BJ (cell line): ENCODE measurements around the gene SLC16A12. TPM values are rescaled to one million over a fixed set of nuclear protein-coding genes. Genes with fewer than 3 reads are reported as not detected.

Experiments
- CTCF ChIA-PET: fragments of 350-600 bp; formaldehyde crosslinking; extraction: SDS; loops from one replicate; lab custom pipeline; 2021; ENCODE audit warnings: antibody characterized with exemption, inconsistent platforms; lab: Yijun Ruan, JAX
- POLR2A ChIA-PET: fragments of 300-600 bp; sonication (Branson Sonifier 250); formaldehyde crosslinking; extraction: SDS; loops from one replicate; lab custom pipeline; 2021; ENCODE audit warnings: antibody characterized with exemption; lab: Charles Lee
- DNase-seq: peaks from one replicate; pipeline ENCODE4 v3.0.0-alpha.2; 2011; ENCODE audit warnings: low read depth
- H3K27me3 ChIP-seq: 2 replicates; pipeline ENCODE4 v1.6.0; 2011; ENCODE audit warnings: low read length; ENCODE audit not compliant: control insufficient read depth, insufficient read depth
- H3K36me3 ChIP-seq: 2 replicates; pipeline ENCODE4 v1.5.1; 2011; ENCODE audit warnings: low read length; ENCODE audit not compliant: control insufficient read depth, insufficient read depth
- H3K4me3 ChIP-seq: 2 replicates; pipeline ENCODE4 v1.5.1; 2011; ENCODE audit warnings: low read depth, mild to moderate bottlenecking, control low read depth, low read length
- polyA plus RNA-seq: library from polyadenylated mRNA; depleted of rRNA; stranded (reverse); fragments of >200 nt; gene quantifications from 2 replicates; pipeline ENCODE4 v1.2.3, GENCODE V29; 2011; rRNA removed
- TF ChIP-seq, protein P1 (sequence below): IDR thresholded peaks from 2 replicates; pipeline ENCODE4 v1.5.1; 2011; ENCODE audit warnings: low read depth, mild to moderate bottlenecking, control low read depth, inconsistent platforms, low read length, moderate library complexity; ENCODE audit not compliant: insufficient read depth

The SLC16A12 gene
- polyA plus RNA-seq, 1 experiment = 0.06 TPM

DNA sequence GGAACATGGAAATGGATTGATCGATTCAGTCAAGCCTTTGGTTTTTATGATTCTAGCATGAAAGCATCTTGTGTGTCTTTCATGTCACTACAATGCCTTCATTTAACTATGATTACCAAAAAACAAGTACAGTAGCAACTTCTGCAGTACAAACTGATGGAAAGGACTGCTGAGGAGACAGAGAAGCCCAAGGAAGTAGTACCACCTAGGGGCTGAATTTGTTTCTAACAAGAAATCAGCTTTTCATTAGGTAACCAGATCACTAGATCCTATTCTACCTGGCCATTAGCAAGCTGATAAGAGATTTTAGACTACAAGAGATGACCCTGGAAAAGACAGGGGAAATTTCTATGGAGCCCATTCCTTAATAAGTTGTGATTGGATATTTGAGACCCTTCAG lies 146.1 kb downstream of the SLC16A12 start:
- CTCF ChIA-PET = interaction anchor here (0.6 to 1.8 kb wide), 7 partner anchors 11 to 131 kb away, joined by 3 to 7 read pairs (median 3); partner anchors contain the start of gene IFIT5
- TF ChIP-seq, protein P1, sequence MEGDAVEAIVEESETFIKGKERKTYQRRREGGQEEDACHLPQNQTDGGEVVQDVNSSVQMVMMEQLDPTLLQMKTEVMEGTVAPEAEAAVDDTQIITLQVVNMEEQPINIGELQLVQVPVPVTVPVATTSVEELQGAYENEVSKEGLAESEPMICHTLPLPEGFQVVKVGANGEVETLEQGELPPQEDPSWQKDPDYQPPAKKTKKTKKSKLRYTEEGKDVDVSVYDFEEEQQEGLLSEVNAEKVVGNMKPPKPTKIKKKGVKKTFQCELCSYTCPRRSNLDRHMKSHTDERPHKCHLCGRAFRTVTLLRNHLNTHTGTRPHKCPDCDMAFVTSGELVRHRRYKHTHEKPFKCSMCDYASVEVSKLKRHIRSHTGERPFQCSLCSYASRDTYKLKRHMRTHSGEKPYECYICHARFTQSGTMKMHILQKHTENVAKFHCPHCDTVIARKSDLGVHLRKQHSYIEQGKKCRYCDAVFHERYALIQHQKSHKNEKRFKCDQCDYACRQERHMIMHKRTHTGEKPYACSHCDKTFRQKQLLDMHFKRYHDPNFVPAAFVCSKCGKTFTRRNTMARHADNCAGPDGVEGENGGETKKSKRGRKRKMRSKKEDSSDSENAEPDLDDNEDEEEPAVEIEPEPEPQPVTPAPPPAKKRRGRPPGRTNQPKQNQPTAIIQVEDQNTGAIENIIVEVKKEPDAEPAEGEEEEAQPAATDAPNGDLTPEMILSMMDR = peak; percentile 47
- POLR2A ChIA-PET = no interaction called here
- Histone ChIP-seq H3K36me3 (no peaks in the 10 kb centered on the region), H3K4me3 (no peak overlapping the region), H3K27me3 (no peaks in the 10 kb centered on the region)
- no peak for DNase-seq

DNA sequence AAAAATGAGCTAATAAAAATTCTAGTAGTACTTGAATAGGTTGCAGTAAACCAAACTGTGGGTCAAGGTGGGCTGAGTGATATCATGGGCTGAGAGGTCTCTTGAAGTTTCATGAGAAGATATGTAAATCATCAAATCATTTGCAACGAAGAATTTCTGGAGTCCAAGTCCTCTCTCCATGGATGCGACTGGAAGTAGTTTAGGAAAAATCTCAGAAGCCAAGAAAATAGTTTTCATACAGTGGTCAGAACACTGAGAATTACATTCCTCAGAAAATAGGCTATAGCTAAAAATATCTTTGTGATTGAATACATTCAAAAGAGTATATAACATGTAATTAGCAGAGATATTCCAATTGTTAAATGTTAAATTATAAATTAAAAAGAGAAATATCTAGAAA lies 146.6 kb downstream of the SLC16A12 start:
- Histone ChIP-seq H3K27me3 (no peaks in the 10 kb centered on the region), H3K36me3 (no peaks in the 10 kb centered on the region), H3K4me3 (no peak overlapping the region)
- no peak for DNase-seq
- ChIA-PET POLR2A (no interaction called here), CTCF (interaction anchor here (0.7 to 1.8 kb wide), 6 partner anchors 10 to 138 kb away, joined by 3 to 7 read pairs (median 4); no protein-coding TSS in a partner anchor)
- TF ChIP-seq, protein P1 = no peak

DNA sequence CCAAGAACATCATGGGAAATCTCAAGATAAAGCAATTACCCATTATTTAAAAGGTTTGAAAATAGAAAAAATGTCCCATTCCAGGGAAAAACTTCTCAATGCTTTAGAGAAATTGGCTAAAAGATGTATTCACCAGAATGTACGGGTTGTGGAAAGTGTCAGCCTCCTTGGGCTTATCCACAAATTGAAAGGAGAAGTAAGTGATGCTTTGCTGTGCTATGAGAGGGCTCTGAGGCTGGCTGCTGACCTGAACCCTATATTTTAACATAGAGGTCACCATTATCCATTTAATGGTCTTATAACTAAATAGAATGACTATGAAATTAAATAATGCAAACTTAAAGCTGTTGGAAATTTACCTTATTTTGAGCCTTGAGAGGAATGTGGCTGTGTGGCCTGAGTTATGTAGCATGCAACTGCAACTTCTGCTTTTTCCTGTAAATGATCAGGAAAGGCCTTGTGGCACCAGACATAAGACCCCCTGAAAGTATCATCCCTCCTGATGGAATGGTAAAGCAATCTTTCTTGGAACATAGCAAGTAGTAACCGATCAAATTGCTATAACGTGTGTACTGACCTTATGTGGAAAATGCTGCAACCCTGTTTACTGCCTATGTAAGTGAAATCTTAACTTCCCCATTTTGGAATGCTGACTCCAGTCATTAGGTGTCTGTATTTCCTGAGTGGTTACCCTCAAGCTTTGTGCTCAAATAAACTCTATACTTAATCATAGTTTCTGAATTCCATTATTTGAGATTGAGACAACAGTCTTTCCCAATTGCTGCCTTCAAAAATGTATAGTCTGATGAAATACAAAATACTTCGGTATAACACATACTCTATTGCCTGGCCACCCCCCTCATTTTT lies 150.7 kb downstream of the SLC16A12 start:
- TF ChIP-seq, protein P1 = no peak
- H3K4me3 ChIP-seq = no peak overlapping the region
- no peak for DNase-seq
- H3K36me3 ChIP-seq = no peaks in the 10 kb centered on the region
- POLR2A ChIA-PET = no interaction called here
- no peaks in the 10 kb centered on the region for H3K27me3 ChIP-seq
- CTCF ChIA-PET = interaction anchor here (0.8 to 1.3 kb wide), 2 partner anchors 8 to 15 kb away, joined by 3 to 7 read pairs; no protein-coding TSS in a partner anchor

DNA sequence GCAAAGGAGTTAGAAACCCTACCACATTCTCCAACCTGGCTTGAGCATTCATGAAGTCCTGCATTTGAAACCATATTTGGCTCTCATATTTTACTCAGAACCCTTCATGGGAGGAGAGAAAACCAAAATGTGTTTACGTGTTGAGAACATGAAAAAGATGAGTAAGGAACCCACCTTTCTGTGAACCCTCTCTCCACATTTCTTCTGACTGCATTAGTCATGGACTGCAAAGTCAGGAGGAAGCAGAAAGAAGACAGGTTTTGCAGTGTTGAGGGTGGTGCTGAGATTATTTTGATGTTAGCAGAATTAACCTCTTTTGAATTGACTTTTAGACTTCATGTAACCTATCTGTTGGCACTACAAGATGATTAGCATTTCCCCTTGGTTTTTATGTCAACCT lies 152.6 kb downstream of the SLC16A12 start:
- Histone ChIP-seq H3K4me3 (no peak overlapping the region), H3K27me3 (no peaks in the 10 kb centered on the region), H3K36me3 (no peaks in the 10 kb centered on the region)
- TF ChIP-seq, protein P1 = no peak
- DNase-seq = no peak
- POLR2A ChIA-PET = no interaction called here
- CTCF ChIA-PET = no interaction called here

Other genes starting within 250 kb of the SLC16A12 start
- gene IFIT2, start 233.5 kb downstream of the SLC16A12 start, polyA plus RNA-seq = 6.2 and 11.4 TPM in 2 replicates
- gene IFIT3, start 207.6 kb downstream of the SLC16A12 start, polyA plus RNA-seq = 18.7 and 25.8 TPM in 2 replicates
- not detected in 2 replicates for gene IFIT1B, start 157.5 kb downstream of the SLC16A12 start, polyA plus RNA-seq
- gene IFIT1, start 143.0 kb downstream of the SLC16A12 start, polyA plus RNA-seq = 25.1 and 44.9 TPM in 2 replicates
- 6.5 and 13.9 TPM in 2 replicates for gene IFIT5, start 121.0 kb downstream of the SLC16A12 start, polyA plus RNA-seq
- 3.9 and 4.2 TPM in 2 replicates for gene PANK1, start 109.6 kb upstream of the SLC16A12 start, polyA plus RNA-seq
- gene KIF20B, start 166.0 kb upstream of the SLC16A12 start, polyA plus RNA-seq = 1.4 and 5.0 TPM in 2 replicates